Dermis blood vessel endothelial cell (primary cell): Measurements from ENCODE around the gene TRIP11. TPM values are rescaled to one million over a fixed set of nuclear protein-coding genes. Genes with fewer than 3 reads are reported as not detected.

Source experiments
- DNase-seq: peaks from one replicate; pipeline ENCODE4 v3.0.0; 2010
- total RNA-seq: library from RNA; depleted of rRNA; stranded (reverse); fragments of >200 nt; gene quantifications from 2 replicates; pipeline ENCODE4 v1.2.3, GENCODE V29; 2014

The TRIP11 gene
- total RNA-seq, 1 donor from 2014 or later, result 43.2 TPM

DNA sequence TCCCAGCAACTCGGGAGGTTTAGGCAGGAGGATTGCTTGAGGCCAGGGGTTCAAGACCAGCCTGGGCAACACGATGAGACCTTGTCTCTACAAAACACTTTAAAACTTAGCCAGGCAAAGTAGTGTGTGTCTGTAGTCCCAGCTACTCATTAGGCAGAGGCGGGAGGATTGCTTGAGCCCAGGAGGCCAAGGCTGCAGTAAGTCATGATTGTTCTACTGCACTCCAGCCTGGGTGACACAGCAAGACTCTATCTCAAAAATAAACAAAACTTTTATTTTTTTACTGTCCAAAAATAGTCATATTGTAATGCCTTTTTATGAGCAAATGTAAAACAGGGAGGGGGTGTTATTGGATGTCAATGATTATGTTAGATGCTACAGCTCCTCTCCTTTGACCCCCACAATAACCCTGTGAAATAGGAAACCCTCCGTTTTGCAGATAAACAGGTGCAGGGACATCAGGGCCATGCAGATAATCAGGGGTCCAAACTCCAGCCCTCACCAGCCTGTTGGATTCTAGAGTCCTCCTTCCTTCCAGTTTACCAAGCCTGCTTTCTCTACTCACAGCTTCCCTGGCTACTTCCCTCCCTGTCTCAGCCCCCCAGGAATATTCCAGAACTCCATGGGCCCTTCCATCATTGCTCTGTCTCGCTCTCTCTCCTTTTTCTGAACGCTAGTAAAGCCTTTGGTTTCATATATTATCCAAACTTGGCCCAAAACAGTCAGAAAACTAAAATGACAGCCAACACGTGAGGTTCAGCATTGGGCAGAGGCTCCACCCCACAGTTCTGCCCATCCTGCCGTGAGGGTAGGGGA, 86.5 kb downstream of the TRIP11 start:
- no peak for DNase-seq

- DNase-seq, result peak; percentile 34
Observed at GRCh38 chr14:91947475-91948184, 92.2 kb downstream of the TRIP11 start, which contains the start of gene FBLN5. Gene FBLN5, minus strand, starts transcription at chr14:91947694. Its CDS starts 465 bp downstream, at chr14:91947229.

- DNase-seq, result no peak
Observed at GRCh38 chr14:91946622-91947474, 93.0 kb downstream of the TRIP11 start.

GRCh38 chr14:91945751-91946621, 93.9 kb downstream of the TRIP11 start:
- DNase-seq, result no peak

DNA sequence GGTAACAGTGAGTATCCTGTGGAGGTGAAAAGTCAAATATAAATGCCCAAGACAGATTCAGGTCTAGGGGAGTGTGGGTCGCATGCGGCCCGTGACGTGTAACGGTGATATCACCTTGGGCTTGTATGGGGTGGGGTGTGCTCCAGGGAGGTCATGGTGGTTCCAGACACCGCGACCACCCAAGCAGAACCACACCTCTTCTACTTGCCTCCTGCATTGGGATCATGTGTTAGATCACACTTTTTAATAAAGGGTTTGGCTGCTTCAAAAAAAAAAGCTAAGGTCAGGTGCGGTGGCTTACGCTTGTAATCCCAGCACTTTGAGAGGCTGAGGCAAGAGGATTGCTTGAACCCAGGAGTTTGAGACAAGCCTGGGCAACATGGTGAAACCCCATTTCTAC, 96.9 kb downstream of the TRIP11 start:
- no peak for DNase-seq

DNA sequence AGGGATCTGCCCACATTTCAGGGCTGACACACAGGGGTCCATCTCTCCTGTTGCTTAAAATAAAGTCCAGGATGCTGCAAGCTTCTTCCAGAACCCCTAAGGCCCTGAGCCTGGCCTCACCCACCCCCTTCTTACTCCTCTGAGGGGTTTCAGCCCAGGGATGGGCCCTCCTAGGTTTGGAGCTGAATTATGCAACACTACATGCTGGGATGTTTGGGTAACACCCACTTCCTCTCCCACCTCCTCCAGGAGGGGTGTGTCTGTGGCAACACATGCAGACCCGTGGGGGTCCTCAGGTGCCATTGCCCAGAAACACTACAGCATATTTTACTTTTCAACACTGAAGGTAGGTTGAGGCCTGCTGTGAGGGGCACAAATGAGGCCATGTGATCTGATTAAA, 97.7 kb downstream of the TRIP11 start:
- no peak for DNase-seq

DNA sequence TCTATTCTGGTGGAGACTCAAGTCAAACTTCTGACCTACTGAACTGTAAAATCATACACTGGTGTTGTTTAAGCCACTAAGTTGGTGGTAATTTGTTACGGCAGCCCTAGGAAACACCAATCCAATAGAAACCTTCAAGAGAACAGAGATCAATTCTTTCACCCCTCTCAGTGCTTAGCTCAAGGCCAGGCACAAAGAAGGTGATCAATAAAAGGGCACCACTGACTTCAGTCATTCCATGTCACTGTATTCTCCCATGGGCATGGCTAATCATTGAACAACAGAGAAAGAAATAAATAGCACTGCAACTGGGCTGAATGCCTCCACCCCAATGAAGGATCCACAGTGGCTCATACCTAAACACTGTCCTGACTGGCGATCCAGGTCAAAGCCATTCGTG, 99.7 kb downstream of the TRIP11 start:
- no peak for DNase-seq

DNA sequence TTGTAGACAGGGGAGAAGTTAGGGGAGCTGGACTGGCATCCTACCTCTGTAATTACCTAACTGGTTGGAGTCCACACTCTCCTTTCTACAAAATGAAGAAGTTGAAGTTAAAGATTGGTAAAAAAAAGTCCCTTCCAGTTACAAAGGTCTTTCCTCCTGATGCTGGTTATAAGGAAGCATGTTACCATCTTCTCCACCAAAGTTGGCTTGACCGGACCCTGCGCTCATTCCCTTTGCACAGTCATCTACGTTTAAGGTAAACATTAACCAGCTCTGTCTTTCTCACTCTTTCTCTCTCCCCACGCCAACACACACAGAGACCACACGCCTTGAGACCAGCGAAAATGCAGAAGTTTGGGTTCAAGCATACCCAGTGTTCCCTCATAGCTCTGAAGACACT, 104.3 kb downstream of the TRIP11 start:
- DNase-seq, result no peak

DNA sequence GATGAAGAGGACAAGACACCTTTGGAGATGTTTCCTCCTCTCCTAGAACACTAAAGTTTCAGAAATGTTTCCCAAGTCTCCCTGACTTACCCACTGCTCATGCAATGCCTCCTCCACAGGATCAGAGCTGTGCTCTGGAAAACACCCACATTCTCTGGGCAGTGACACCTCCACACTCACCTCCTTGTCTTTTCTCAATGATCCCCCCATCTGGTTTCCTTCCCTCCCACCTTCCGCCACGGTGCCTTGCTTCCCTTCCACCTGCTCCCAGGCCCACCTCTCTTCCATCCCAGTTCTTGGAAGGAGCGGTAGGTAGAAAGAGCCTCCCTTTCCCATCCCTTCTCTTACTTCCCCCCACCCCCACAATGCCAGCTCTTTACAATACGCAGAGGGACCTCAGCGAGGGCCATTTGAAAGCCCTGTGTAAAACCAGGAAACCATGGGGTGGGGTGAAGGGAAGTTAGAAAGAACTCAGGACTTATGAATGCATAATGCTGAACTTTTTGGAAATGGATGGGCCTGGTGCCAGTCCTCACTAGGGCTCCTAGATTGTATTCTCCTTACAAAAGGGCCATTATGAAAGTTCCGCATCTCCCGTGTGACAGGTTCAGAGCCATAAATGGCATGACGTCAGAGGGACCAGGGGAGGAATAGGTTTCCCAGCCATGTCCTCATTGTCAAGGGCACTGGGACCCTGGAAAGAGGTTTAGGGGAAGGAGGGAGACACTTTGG, 105.1 kb downstream of the TRIP11 start:
- no peak for DNase-seq

- DNase-seq, result no peak
Observed at GRCh38 chr14:91931478-91932088, 108.3 kb downstream of the TRIP11 start.

DNA sequence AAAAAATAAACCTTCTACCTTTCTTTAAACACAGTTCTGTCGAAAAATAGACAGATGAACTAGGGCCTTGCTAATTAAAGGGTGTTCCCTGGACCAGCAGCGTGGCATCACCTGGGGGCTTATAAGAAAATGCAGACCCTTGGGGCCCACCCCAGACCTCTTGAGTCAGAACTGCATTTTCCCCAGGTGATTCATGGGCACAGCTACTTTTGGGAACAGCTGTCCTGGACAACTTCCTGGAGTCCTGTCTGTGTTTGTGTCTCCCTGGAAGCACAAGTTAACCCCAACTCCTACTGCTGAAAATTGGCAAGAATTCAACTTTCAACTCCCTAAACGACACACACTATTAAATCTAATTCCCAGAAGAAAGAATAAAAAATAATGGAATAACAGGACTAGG, 110.2 kb downstream of the TRIP11 start:
- DNase-seq, result no peak

DNA sequence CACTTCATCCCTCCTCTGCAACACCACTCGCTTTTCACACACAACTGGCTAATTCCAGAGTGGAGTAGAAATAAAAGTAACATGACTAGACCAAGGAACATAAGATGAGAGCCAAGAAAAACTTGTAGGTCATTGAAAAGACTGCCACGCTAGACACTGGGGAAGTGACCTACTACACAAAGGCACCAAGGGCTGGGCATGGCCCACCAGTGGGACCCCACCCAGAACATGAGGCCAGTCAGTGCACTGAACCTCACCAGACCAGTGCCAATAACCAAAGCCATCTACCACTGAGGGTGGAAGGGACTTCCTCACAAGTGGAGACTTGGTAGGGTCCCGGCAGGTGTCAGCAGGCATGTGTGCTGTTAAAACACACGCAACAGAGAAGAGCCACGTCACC, 112.1 kb downstream of the TRIP11 start:
- DNase-seq, result no peak

- DNase-seq, result no peak
Observed at GRCh38 chr14:91927191-91927590, 112.7 kb downstream of the TRIP11 start.

- no peak for DNase-seq
Observed at GRCh38 chr14:91926131-91926890, 113.5 kb downstream of the TRIP11 start.

DNA sequence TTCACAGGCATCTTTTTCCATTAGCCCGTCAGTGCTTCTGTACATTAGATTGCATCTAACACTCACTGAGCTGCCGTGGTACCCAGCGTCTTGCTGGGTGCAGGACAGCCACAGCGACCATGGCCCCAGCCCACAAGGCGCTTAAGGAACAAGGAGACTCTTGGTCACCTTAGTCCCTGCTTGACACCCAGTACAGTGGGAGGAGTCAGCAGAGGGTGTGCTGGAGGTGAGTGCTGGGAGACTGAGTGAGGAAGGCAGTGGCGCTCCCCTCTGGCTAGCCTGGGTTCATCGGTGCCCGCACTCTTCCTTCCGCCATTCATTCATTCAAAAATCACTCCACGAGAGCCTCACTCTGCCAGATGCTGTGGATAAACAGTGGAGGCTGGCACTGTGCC, 114.1 kb downstream of the TRIP11 start:
- DNase-seq, result no peak

GRCh38 chr14:91925001-91925726, 114.7 kb downstream of the TRIP11 start:
- DNase-seq, result no peak

- no peak for DNase-seq
Observed at GRCh38 chr14:91920526-91920925, 119.3 kb downstream of the TRIP11 start.

GRCh38 chr14:91919814-91920213, 120.0 kb downstream of the TRIP11 start:
- no peak for DNase-seq

DNA sequence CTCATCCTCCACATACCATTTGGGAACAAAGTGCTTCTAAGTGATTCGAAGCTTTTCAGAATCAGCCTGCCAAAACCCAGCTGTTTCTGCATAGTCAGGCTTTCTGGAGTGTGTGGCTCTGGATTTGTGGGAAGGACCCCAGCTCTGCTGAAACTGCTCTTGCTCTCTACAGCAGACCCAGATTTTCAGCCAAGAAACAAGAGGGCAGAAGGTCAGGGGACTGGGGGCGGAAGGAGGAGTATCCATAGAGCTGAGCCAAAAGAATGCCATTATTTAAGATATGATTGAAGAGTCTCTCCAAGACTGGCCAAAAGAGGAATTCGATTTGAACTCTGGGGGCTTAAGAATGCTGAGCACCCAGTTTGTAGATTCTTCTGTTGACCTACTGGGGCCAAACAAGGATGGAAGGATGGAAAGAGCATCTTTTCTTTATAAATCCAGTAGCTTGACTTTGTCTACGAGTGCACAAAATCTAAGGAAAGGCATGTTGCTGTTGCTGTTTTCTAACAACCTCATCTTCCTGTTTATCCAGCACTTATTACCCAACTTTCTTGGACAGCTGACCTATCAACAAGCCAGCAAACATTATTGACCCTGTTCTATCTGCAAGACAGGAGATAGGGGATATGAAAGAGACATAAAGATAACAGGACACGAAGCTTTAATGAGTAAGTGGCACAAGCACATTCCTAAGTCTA, 121.5 kb downstream of the TRIP11 start:
- DNase-seq, result no peak
